Keratinocyte (primary cell): ENCODE data around the gene FNDC8. TPM values are rescaled to one million over a fixed set of nuclear protein-coding genes. Genes with fewer than 3 reads are reported as not detected.
"Not testable (repeated sequence)": the region's sequence is repeated elsewhere in the genome, so short reads cannot be mapped to it uniquely, and the experiment has no call there.

ENCODE experiments used
- DNase-seq: peaks from one replicate; pipeline ENCODE4 v3.0.0-alpha.2; 2011; ENCODE audit warnings: low read depth, missing footprints, low spot score
- FAIRE-seq: peaks from 2 replicates; lab custom pipeline; 2011; peaks lifted over from hg19 to GRCh38; lab: Jason Lieb, UNC
- H2AFZ ChIP-seq: 2 replicates; pipeline ENCODE4 v1.6.0; 2012; ENCODE audit warnings: low read length, control low read depth, inconsistent platforms; ENCODE audit not compliant: control insufficient read depth
- H3K27ac ChIP-seq: 2 replicates; pipeline ENCODE4 v1.5.1; 2011; ENCODE audit warnings: low read length; ENCODE audit not compliant: control insufficient read depth, insufficient read depth
- H3K27me3 ChIP-seq: 3 replicates; pipeline ENCODE4 v1.6.0; 2011; ENCODE audit warnings: low read length; ENCODE audit not compliant: control insufficient read depth, insufficient read depth; ENCODE audit errors: extremely low read depth
- H3K36me3 ChIP-seq, 2 experiments: 2 replicates in 1 of 2; 3 replicates in 1 of 2; pipeline ENCODE4 v1.5.1; 2011; ENCODE audit warnings: low read length in 2 of 2, mild to moderate bottlenecking in 1 of 2; ENCODE audit not compliant: control insufficient read depth in 2 of 2, insufficient read depth in 2 of 2; ENCODE audit errors: extremely low read depth in 1 of 2
- H3K4me1 ChIP-seq: 3 replicates; pipeline ENCODE4 v1.5.1; 2011; ENCODE audit warnings: low read length; ENCODE audit not compliant: control insufficient read depth, insufficient read depth; ENCODE audit errors: extremely low read depth
- H3K4me2 ChIP-seq: 3 replicates; pipeline ENCODE4 v1.6.0; 2011; ENCODE audit warnings: low read depth, low read length; ENCODE audit not compliant: control insufficient read depth, insufficient read depth; ENCODE audit errors: extremely low read depth
- H3K4me3 ChIP-seq, 3 experiments: fragments of 200-600 bp in 1 of 3; sonication (generic) in 1 of 3; 2 replicates in 2 of 3; 3 replicates in 1 of 3; pipeline ENCODE4 v1.5.1; 2011 to 2016; ENCODE audit warnings: low read length in 3 of 3, mild to moderate bottlenecking in 3 of 3, control low read depth in 2 of 3, inconsistent platforms in 1 of 3, low read depth in 1 of 3, mixed read lengths in 1 of 3, mixed run types in 1 of 3, moderate library complexity in 1 of 3; ENCODE audit not compliant: control insufficient read depth in 2 of 3, insufficient read depth in 2 of 3; ENCODE audit errors: extremely low read depth in 1 of 3
- H3K79me2 ChIP-seq: 2 replicates; pipeline ENCODE4 v1.6.0; 2012; ENCODE audit warnings: low read length; ENCODE audit not compliant: control insufficient read depth, insufficient read depth
- H3K9ac ChIP-seq: 3 replicates; pipeline ENCODE4 v1.6.0; 2011; ENCODE audit warnings: low read length; ENCODE audit not compliant: control insufficient read depth, insufficient read depth; ENCODE audit errors: extremely low read depth
- H3K9me1 ChIP-seq: 3 replicates; pipeline ENCODE4 v1.6.0; 2011; ENCODE audit warnings: low read length; ENCODE audit not compliant: control insufficient read depth, insufficient read depth; ENCODE audit errors: extremely low read depth
- H3K9me3 ChIP-seq: 2 replicates; pipeline ENCODE4 v1.5.1; 2012; ENCODE audit warnings: low read depth, low read length; ENCODE audit not compliant: control insufficient read depth
- H4K20me1 ChIP-seq: 3 replicates; pipeline ENCODE4 v1.6.0; 2011; ENCODE audit warnings: low read length; ENCODE audit not compliant: control insufficient read depth, insufficient read depth; ENCODE audit errors: extremely low read depth
- EZH2 ChIP-seq: IDR thresholded peaks from one replicate; pipeline ENCODE4 v1.6.1; 2012; ENCODE audit warnings: inconsistent platforms, mild to moderate bottlenecking, low read length, moderate library complexity
- dilution Hi-C: fragments of 300-500 bp; cut with MboI; formaldehyde crosslinking; loops from one replicate; pipeline ENCODE4 v1.7.0; 2020; ENCODE audit warnings: low sequenced_read_pairs; ENCODE audit not compliant: extremely low pct_ligation_motif_present
- polyA plus RNA-seq, 5 experiments: library from polyadenylated mRNA; depleted of rRNA in 3 of 5; stranded (reverse) in 3 of 5; stranded (forward) in 1 of 5; unstranded in 1 of 5; fragments of >200 nt; gene quantifications; 1 replicate in 1 of 5; 2 replicates in 3 of 5; 3 replicates in 1 of 5; pipeline versions ENCODE4 v1.2.1 to v1.2.3, GENCODE V29; 2011 to 2012; ENCODE audit warnings: missing spikeins in 2 of 5, low read depth in 1 of 5, low replicate concordance in 1 of 5
- TF ChIP-seq, protein P1 (sequence below), 3 experiments: IDR thresholded peaks in 1 of 3; conservative IDR thresholded peaks in 1 of 3; optimal IDR thresholded peaks in 1 of 3; 2 replicates in 2 of 3; 3 replicates in 1 of 3; pipeline versions ENCODE3 to v1.5.1; 2011; ENCODE audit warnings: low read length in 3 of 3, mild to moderate bottlenecking in 3 of 3, moderate library complexity in 2 of 3, control low read depth in 1 of 3, inconsistent platforms in 1 of 3; ENCODE audit not compliant: insufficient read depth in 2 of 3; ENCODE audit errors: extremely low read depth in 1 of 3

FNDC8 gene
- polyA plus RNA-seq, 1 donor (not counting 4 experiments of a cell fraction or from before 2014, with no cell fraction given): not detected

DNA sequence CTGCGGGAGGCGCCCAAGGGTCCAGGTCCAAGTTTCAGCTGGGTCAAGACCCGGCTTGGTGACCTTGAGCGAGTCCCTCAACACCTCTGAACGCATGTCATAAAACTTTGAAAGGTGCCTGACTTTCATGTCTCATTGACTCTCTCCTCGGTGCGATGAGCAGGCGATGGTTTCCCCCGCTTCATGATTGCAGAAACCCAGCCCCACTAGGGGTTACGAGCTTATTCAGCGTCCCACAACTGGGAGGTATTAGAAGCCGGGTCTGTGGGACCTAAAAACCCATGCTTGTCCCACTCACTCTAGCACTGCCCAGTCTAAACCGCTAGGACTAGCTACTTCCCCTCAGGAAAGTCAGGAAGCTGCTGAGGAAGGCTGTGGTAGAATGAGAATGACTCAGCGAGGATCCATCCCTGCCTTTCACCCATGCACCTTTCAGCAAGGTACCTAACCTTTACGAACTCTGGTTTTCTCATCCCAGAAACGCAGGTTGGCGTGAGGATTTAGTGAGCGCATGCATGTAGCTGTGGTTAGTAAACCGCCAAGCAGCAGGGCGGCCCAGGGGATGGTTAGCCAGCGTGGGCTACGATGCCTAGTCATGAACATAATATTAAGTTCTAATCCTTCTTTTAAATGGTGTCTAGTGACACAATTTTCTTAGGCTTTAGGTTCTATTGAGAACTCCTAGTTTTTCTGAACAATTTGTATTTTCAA lies 31.7 kb upstream of the FNDC8 start:
- H3K36me3 ChIP-seq: no peaks in the 10 kb centered on the region
- TF ChIP-seq, protein P1, sequence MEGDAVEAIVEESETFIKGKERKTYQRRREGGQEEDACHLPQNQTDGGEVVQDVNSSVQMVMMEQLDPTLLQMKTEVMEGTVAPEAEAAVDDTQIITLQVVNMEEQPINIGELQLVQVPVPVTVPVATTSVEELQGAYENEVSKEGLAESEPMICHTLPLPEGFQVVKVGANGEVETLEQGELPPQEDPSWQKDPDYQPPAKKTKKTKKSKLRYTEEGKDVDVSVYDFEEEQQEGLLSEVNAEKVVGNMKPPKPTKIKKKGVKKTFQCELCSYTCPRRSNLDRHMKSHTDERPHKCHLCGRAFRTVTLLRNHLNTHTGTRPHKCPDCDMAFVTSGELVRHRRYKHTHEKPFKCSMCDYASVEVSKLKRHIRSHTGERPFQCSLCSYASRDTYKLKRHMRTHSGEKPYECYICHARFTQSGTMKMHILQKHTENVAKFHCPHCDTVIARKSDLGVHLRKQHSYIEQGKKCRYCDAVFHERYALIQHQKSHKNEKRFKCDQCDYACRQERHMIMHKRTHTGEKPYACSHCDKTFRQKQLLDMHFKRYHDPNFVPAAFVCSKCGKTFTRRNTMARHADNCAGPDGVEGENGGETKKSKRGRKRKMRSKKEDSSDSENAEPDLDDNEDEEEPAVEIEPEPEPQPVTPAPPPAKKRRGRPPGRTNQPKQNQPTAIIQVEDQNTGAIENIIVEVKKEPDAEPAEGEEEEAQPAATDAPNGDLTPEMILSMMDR (optimal IDR thresholded peaks at IDR 0.05 in 1 of 3, IDR thresholded peaks at IDR 0.05 in 1 of 3, conservative IDR thresholded peaks at IDR 0.05 in 1 of 3; ENCODE audit: extremely low read depth in 1 of 3, insufficient read depth in 2 of 3, low read length in 3 of 3): peak in 2 of 3 experiments; percentile 12 to 22
- TF ChIP-seq EZH2: no peak
- H3K4me3 ChIP-seq: peak overlapping the region; percentile 4 to 60 (median 9)
- H3K79me2 ChIP-seq: peaks cover 32% of the 10 kb centered on the region
- H3K9me1 ChIP-seq: no peaks in the 10 kb centered on the region
- peaks cover 42% of the 10 kb centered on the region for H3K4me1 ChIP-seq
- H4K20me1 ChIP-seq: no peaks in the 10 kb centered on the region
- H3K9ac ChIP-seq: peak overlapping the region; percentile 80
- FAIRE-seq: peak; percentile 89
- dilution Hi-C loops: no loop called here
- no peaks in the 10 kb centered on the region for H3K9me3 ChIP-seq
- H2AFZ ChIP-seq: peak overlapping the region; percentile 96
- DNase-seq: no peak
- no peaks in the 10 kb centered on the region for H3K27me3 ChIP-seq
- H3K4me2 ChIP-seq: peak overlapping the region; percentile 90
- H3K27ac ChIP-seq: peak overlapping the region; percentile 90

DNA sequence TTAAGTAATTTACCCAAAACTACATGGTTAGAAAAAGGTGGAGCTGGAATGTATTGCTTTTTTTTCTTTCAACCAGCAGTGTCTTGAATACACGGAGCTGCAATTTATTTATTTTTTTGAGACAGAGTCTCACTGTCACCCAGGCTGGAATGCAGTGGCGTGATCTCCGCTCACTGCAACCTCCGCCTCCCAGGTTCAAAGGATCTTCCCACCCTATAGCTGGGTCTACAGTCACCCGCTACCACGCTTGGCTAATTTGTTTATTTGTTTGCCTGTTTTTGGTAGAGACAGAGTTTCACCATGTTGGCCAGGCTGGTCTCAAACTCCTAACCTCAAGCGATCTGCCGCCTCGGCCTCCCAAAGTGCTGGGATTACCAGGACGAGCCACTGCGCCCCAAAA lies 30.7 kb upstream of the FNDC8 start:
- H3K9me3 ChIP-seq, H2AFZ ChIP-seq, H3K9ac ChIP-seq, H3K4me3 ChIP-seq, dilution Hi-C loops, H3K36me3 ChIP-seq, FAIRE-seq, H3K27me3 ChIP-seq, H3K4me2 ChIP-seq, DNase-seq, H3K9me1 ChIP-seq, H4K20me1 ChIP-seq, H3K27ac ChIP-seq: not testable (repeated sequence)
- Histone ChIP-seq H3K4me1 (peaks cover 36% of the 10 kb centered on the region), H3K79me2 (peaks cover 32% of the 10 kb centered on the region)
